K562 (cell line): ENCODE measurements around the gene CUEDC2. TPM values are rescaled to one million over a fixed set of nuclear protein-coding genes. Genes with fewer than 3 reads are reported as not detected.

ENCODE experiments used
- ARNT ChIP-seq, 2 experiments: fragments of 450-650 bp; IDR thresholded peaks; 2 replicates each; pipeline ENCODE4 v1.6.1; 2016; ENCODE audit warnings: mild to moderate bottlenecking in 1 of 2
- CREB1 ChIP-seq, 2 experiments: sonication (generic) in 1 of 2; formaldehyde crosslinking in 1 of 2; IDR thresholded peaks; 2 replicates each; pipeline versions ENCODE4 v1.6.1 to v1.8.0; 2012 to 2022; ENCODE audit warnings: inconsistent platforms in 1 of 2, mild to moderate bottlenecking in 1 of 2, missing genetic modification reagents in 1 of 2, moderate library complexity in 1 of 2
- EWSR1 ChIP-seq: fragments of 450-650 bp; IDR thresholded peaks from 2 replicates; pipeline ENCODE4 v1.6.1; 2018; ENCODE audit warnings: borderline replicate concordance, mild to moderate bottlenecking, low read depth, moderate library complexity; ENCODE audit not compliant: partially characterized antibody
- HMG20B ChIP-seq: fragments of 250-450 bp; sonication (Bioruptor Pico); IDR thresholded peaks from 2 replicates; pipeline ENCODE4 v1.5.0; 2021; ENCODE audit warnings: mild to moderate bottlenecking
- HMGN3 ChIP-seq: IDR thresholded peaks from 2 replicates; pipeline ENCODE4 v1.6.1; 2011; ENCODE audit warnings: borderline replicate concordance, low read depth, mild to moderate bottlenecking, mixed read lengths, low read length; ENCODE audit not compliant: insufficient read length; ENCODE audit errors: extremely low read depth
- KAT7 ChIP-seq: sonication (generic); formaldehyde crosslinking; IDR thresholded peaks from 2 replicates; pipeline ENCODE4 v1.8.0; 2022; ENCODE audit warnings: missing genetic modification reagents, mild to moderate bottlenecking, borderline replicate concordance
- NEUROD1 ChIP-seq: fragments of 150-350 bp; IDR thresholded peaks from 2 replicates; pipeline ENCODE4 v1.6.1; 2014; ENCODE audit warnings: borderline replicate concordance, low read length, low read depth; ENCODE audit not compliant: partially characterized antibody
- POLR2H ChIP-seq: IDR thresholded peaks from 2 replicates; pipeline ENCODE4 v1.6.1; 2016; ENCODE audit warnings: missing genetic modification characterization, low read depth, mild to moderate bottlenecking, control low read depth, missing compliant biosample characterization, moderate library complexity
- RBFOX2 ChIP-seq: fragments of 200-400 bp; formaldehyde crosslinking; IDR thresholded peaks from 2 replicates; pipeline ENCODE4 v1.6.1; 2017; ENCODE audit warnings: low read depth, mild to moderate bottlenecking, low read length, moderate library complexity
- RBM39 ChIP-seq: fragments of 200-400 bp; formaldehyde crosslinking; optimal IDR thresholded peaks from 2 replicates; pipeline ENCODE3; 2018; ENCODE audit warnings: low read depth, low read length
- SUPT5H ChIP-seq: fragments of 450-650 bp; IDR thresholded peaks from 2 replicates; pipeline ENCODE4 v1.6.1; 2016
- TCF7 ChIP-seq: sonication (generic); IDR thresholded peaks from 2 replicates; pipeline ENCODE4 v1.6.1; 2016; ENCODE audit warnings: antibody characterized with exemption, borderline replicate concordance
- ZBED1 ChIP-seq: IDR thresholded peaks from 2 replicates; pipeline ENCODE4 v1.6.1; 2014
- ZKSCAN3 ChIP-seq: fragments of 250-450 bp; sonication (Bioruptor Pico); IDR thresholded peaks from 2 replicates; pipeline ENCODE4 v1.4.0; 2020
- ZNF354B ChIP-seq: fragments of 250-450 bp; sonication (Bioruptor Pico); IDR thresholded peaks from 2 replicates; pipeline ENCODE4 v1.4.0; 2020
- polyA plus RNA-seq, 8 experiments: library from polyadenylated mRNA; depleted of rRNA in 4 of 8; stranded (reverse) in 5 of 8; unstranded in 3 of 8; fragments of >200 nt; fragmentation: Nextera tagmentation in 2 of 8; fragmentation: Illumina TruSeq in 1 of 8; extraction: Ambion mirVana in 2 of 8; extraction: Trizol in 1 of 8; gene quantifications; 2 replicates each; pipeline versions ENCODE4 v1.2.1 to v1.2.3, GENCODE V29; 2011 to 2014; ENCODE audit warnings: inconsistent platforms in 1 of 8, missing spikeins in 1 of 8
- total RNA-seq, 7 experiments: library from RNA; depleted of rRNA in 6 of 7; stranded (reverse); fragments of >200 nt in 6 of 7; fragmentation: Illumina TruSeq in 2 of 7; extraction: Trizol in 2 of 7; gene quantifications; 2 replicates each; pipeline versions ENCODE4 v1.2.1 to v1.2.3, GENCODE V29; 2011 to 2021; ENCODE audit warnings: low replicate concordance in 1 of 7
- TF ChIP-seq, protein P1 (sequence below): fragments of 250-450 bp; sonication (Bioruptor Pico); IDR thresholded peaks from 2 replicates; pipeline ENCODE4 v1.8.0; 2021; ENCODE audit warnings: borderline replicate concordance, mild to moderate bottlenecking, moderate library complexity; ENCODE audit not compliant: poor library complexity, severe bottlenecking
- TF ChIP-seq, protein P2 (sequence below): IDR thresholded peaks from 2 replicates; pipeline ENCODE4 v1.6.1; 2011; ENCODE audit not compliant: insufficient read length; ENCODE audit errors: extremely low read depth
- TF ChIP-seq, protein P3 (sequence below): sonication (generic); formaldehyde crosslinking; IDR thresholded peaks from 2 replicates; pipeline ENCODE4 v1.4.0; 2020; ENCODE audit warnings: mild to moderate bottlenecking, missing genetic modification reagents
- TF ChIP-seq, protein P4 (sequence below): fragments of 250-450 bp; sonication (Bioruptor Pico); IDR thresholded peaks from 2 replicates; pipeline ENCODE4 v1.4.0; 2020

Gene CUEDC2
- total and polyA plus RNA-seq, 9 of the 15 experiments (the other 6 are each of a cell fraction or from before 2014, with no cell fraction given): 8.5 to 48.9 (median 27.4) TPM

- TF ChIP-seq, protein P1, sequence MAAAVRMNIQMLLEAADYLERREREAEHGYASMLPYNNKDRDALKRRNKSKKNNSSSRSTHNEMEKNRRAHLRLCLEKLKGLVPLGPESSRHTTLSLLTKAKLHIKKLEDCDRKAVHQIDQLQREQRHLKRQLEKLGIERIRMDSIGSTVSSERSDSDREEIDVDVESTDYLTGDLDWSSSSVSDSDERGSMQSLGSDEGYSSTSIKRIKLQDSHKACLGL: no peak
- TF ChIP-seq ZNF354B: no peak
- TF ChIP-seq RBM39: no peak
- TF ChIP-seq POLR2H: no peak
- TF ChIP-seq ZKSCAN3 (CRISPR knock-in tag): no peak
- no peak for TF ChIP-seq ARNT (IDR thresholded peaks at IDR 0.05)
- TF ChIP-seq, protein P2, sequence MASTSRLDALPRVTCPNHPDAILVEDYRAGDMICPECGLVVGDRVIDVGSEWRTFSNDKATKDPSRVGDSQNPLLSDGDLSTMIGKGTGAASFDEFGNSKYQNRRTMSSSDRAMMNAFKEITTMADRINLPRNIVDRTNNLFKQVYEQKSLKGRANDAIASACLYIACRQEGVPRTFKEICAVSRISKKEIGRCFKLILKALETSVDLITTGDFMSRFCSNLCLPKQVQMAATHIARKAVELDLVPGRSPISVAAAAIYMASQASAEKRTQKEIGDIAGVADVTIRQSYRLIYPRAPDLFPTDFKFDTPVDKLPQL: no peak
- TF ChIP-seq TCF7: 0 out of 2 replicates have a peak, but pooled peaks have one; percentile 6
- TF ChIP-seq, protein P3, sequence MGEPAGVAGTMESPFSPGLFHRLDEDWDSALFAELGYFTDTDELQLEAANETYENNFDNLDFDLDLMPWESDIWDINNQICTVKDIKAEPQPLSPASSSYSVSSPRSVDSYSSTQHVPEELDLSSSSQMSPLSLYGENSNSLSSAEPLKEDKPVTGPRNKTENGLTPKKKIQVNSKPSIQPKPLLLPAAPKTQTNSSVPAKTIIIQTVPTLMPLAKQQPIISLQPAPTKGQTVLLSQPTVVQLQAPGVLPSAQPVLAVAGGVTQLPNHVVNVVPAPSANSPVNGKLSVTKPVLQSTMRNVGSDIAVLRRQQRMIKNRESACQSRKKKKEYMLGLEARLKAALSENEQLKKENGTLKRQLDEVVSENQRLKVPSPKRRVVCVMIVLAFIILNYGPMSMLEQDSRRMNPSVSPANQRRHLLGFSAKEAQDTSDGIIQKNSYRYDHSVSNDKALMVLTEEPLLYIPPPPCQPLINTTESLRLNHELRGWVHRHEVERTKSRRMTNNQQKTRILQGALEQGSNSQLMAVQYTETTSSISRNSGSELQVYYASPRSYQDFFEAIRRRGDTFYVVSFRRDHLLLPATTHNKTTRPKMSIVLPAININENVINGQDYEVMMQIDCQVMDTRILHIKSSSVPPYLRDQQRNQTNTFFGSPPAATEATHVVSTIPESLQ (CRISPR knock-in tag): no peak
- TF ChIP-seq, protein P4, sequence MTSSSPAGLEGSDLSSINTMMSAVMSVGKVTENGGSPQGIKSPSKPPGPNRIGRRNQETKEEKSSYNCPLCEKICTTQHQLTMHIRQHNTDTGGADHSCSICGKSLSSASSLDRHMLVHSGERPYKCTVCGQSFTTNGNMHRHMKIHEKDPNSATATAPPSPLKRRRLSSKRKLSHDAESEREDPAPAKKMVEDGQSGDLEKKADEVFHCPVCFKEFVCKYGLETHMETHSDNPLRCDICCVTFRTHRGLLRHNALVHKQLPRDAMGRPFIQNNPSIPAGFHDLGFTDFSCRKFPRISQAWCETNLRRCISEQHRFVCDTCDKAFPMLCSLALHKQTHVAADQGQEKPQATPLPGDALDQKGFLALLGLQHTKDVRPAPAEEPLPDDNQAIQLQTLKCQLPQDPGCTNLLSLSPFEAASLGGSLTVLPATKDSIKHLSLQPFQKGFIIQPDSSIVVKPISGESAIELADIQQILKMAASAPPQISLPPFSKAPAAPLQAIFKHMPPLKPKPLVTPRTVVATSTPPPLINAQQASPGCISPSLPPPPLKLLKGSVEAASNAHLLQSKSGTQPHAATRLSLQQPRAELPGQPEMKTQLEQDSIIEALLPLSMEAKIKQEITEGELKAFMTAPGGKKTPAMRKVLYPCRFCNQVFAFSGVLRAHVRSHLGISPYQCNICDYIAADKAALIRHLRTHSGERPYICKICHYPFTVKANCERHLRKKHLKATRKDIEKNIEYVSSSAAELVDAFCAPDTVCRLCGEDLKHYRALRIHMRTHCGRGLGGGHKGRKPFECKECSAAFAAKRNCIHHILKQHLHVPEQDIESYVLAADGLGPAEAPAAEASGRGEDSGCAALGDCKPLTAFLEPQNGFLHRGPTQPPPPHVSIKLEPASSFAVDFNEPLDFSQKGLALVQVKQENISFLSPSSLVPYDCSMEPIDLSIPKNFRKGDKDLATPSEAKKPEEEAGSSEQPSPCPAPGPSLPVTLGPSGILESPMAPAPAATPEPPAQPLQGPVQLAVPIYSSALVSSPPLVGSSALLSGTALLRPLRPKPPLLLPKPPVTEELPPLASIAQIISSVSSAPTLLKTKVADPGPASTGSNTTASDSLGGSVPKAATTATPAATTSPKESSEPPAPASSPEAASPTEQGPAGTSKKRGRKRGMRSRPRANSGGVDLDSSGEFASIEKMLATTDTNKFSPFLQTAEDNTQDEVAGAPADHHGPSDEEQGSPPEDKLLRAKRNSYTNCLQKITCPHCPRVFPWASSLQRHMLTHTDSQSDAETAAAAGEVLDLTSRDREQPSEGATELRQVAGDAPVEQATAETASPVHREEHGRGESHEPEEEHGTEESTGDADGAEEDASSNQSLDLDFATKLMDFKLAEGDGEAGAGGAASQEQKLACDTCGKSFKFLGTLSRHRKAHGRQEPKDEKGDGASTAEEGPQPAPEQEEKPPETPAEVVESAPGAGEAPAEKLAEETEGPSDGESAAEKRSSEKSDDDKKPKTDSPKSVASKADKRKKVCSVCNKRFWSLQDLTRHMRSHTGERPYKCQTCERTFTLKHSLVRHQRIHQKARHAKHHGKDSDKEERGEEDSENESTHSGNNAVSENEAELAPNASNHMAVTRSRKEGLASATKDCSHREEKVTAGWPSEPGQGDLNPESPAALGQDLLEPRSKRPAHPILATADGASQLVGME: no peak
- TF ChIP-seq EWSR1: no peak
- TF ChIP-seq HMGN3: peak; percentile 21
- TF ChIP-seq SUPT5H: peak; percentile 31
- TF ChIP-seq KAT7: no peak
- peak; percentile 13; the same call in 1 of the 2 replicates for TF ChIP-seq CREB1 (IDR thresholded peaks at IDR 0.05)
- TF ChIP-seq CREB1 (CRISPR knock-in tag; IDR thresholded peaks at IDR 0.05): peak; percentile 64
- peak; percentile 34; the same call in 1 of the 2 replicates for TF ChIP-seq RBFOX2
- peak; percentile 41 for TF ChIP-seq NEUROD1
- no peak for TF ChIP-seq HMG20B (CRISPR knock-in tag)
- TF ChIP-seq ZBED1: no peak
These were observed 11.5 kb downstream of the CUEDC2 start, which contains the start of gene FBXL15 (continued) for GRCh38 chr10:102420714-102421506.
